ENCODE measurements around the gene ATP6V1A.

ATP6V1A gene

GRCh38 chr3:113714702-113715101 is 32.1 kb upstream of the ATP6V1A start:
- in situ Hi-C loops (cut with MboI; ENCODE audit: low sequenced_read_pairs, unreplicated experiment) = no loop called here
- TF ChIP-seq CTCF (IDR thresholded peaks at IDR 0.05; ENCODE audit: borderline replicate concordance, control extremely low read depth, extremely low read depth, insufficient read depth, missing control alignments) = no peak
- DNase-seq (ENCODE audit: low spot score) = no peak

- TF ChIP-seq CTCF (IDR thresholded peaks at IDR 0.05; ENCODE audit: borderline replicate concordance, control extremely low read depth, extremely low read depth, insufficient read depth, missing control alignments) = no peak
- in situ Hi-C loops (cut with MboI; ENCODE audit: low sequenced_read_pairs, unreplicated experiment) = no loop called here
- DNase-seq (ENCODE audit: low spot score) = no peak
Observed at GRCh38 chr3:113717308-113717707, 29.5 kb upstream of the ATP6V1A start.

- no peak for TF ChIP-seq CTCF (IDR thresholded peaks at IDR 0.05; ENCODE audit: borderline replicate concordance, control extremely low read depth, extremely low read depth, insufficient read depth, missing control alignments)
- DNase-seq (ENCODE audit: low spot score) = no peak
- in situ Hi-C loops (cut with MboI; ENCODE audit: low sequenced_read_pairs, unreplicated experiment) = no loop called here
Observed at GRCh38 chr3:113717818-113718217, 29.0 kb upstream of the ATP6V1A start.

GRCh38 chr3:113719294-113719693 is 27.5 kb upstream of the ATP6V1A start:
- in situ Hi-C loops (cut with MboI; ENCODE audit: low sequenced_read_pairs, unreplicated experiment) = no loop called here
- no peak for DNase-seq (ENCODE audit: low spot score)
- no peak for TF ChIP-seq CTCF (IDR thresholded peaks at IDR 0.05; ENCODE audit: borderline replicate concordance, control extremely low read depth, extremely low read depth, insufficient read depth, missing control alignments)

GRCh38 chr3:113719758-113720157 is 27.1 kb upstream of the ATP6V1A start:
- in situ Hi-C loops (cut with MboI; ENCODE audit: low sequenced_read_pairs, unreplicated experiment) = no loop called here
- no peak for TF ChIP-seq CTCF (IDR thresholded peaks at IDR 0.05; ENCODE audit: borderline replicate concordance, control extremely low read depth, extremely low read depth, insufficient read depth, missing control alignments)
- no peak for DNase-seq (ENCODE audit: low spot score)

GRCh38 chr3:113721636-113722035 is 25.2 kb upstream of the ATP6V1A start:
- in situ Hi-C loops (cut with MboI; ENCODE audit: low sequenced_read_pairs, unreplicated experiment) = no loop called here
- no peak for DNase-seq (ENCODE audit: low spot score)
- TF ChIP-seq CTCF (IDR thresholded peaks at IDR 0.05; ENCODE audit: borderline replicate concordance, control extremely low read depth, extremely low read depth, insufficient read depth, missing control alignments) = no peak

- no peak for TF ChIP-seq CTCF (IDR thresholded peaks at IDR 0.05; ENCODE audit: borderline replicate concordance, control extremely low read depth, extremely low read depth, insufficient read depth, missing control alignments)
- in situ Hi-C loops (cut with MboI; ENCODE audit: low sequenced_read_pairs, unreplicated experiment) = no loop called here
- no peak for DNase-seq (ENCODE audit: low spot score)
Observed at GRCh38 chr3:113728661-113729060, 18.2 kb upstream of the ATP6V1A start.
